Smooth muscle cell (in vitro differentiated cells): Measurements from ENCODE around the gene TOPAZ1. TPM values are rescaled to one million over a fixed set of nuclear protein-coding genes. Genes with fewer than 3 reads are reported as not detected.
A peak's percentile ranks its signal among the peaks of the same experiment; 100 is the strongest.
"Not testable (repeated sequence)": the region's sequence is repeated elsewhere in the genome, so short reads cannot be mapped to it uniquely, and the experiment has no call there.

Source experiments
- DNase-seq: peaks from one replicate; lab custom pipeline; 2025; ENCODE audit not compliant: unreplicated experiment; lab: John Stamatoyannopoulos, UW
- H2AFZ ChIP-seq: fragments of 200-600 bp; sonication (generic); 2 replicates; pipeline ENCODE4 v1.6.0; 2016; ENCODE audit warnings: antibody characterized with exemption, low read depth, mild to moderate bottlenecking
- H3F3A ChIP-seq: fragments of 200-600 bp; sonication (generic); 2 replicates; pipeline ENCODE4 v1.6.0; 2017; ENCODE audit warnings: antibody characterized with exemption, low read depth
- H3K27ac ChIP-seq: fragments of 200-600 bp; sonication (generic); 2 replicates; pipeline ENCODE4 v1.5.1; 2016; ENCODE audit warnings: low read depth, mild to moderate bottlenecking
- H3K27me3 ChIP-seq: fragments of 200-600 bp; sonication (generic); 2 replicates; pipeline ENCODE4 v1.6.1; 2016; ENCODE audit warnings: low read depth, mild to moderate bottlenecking
- H3K36me3 ChIP-seq: fragments of 200-600 bp; sonication (generic); 2 replicates; pipeline ENCODE4 v1.5.1; 2016; ENCODE audit warnings: low read depth
- H3K4me1 ChIP-seq: fragments of 200-600 bp; sonication (generic); 2 replicates; pipeline ENCODE4 v1.5.1; 2016; ENCODE audit warnings: low read depth
- H3K4me2 ChIP-seq: fragments of 200-600 bp; sonication (generic); 2 replicates; pipeline ENCODE4 v1.6.0; 2016; ENCODE audit warnings: mild to moderate bottlenecking
- H3K4me3 ChIP-seq: fragments of 200-600 bp; sonication (generic); 2 replicates; pipeline ENCODE4 v1.5.1; 2016; ENCODE audit warnings: mild to moderate bottlenecking
- H3K79me2 ChIP-seq: fragments of 200-600 bp; sonication (generic); 2 replicates; pipeline ENCODE4 v1.6.0; 2016; ENCODE audit warnings: low read depth, mild to moderate bottlenecking
- H3K9ac ChIP-seq: fragments of 200-600 bp; sonication (generic); 2 replicates; pipeline ENCODE4 v1.6.0; 2016; ENCODE audit warnings: low read depth
- H3K9me3 ChIP-seq: fragments of 200-600 bp; sonication (generic); replicated peaks from 2 replicates; pipeline ENCODE4 v1.5.1; 2016; ENCODE audit warnings: low read depth
- H4K20me1 ChIP-seq: fragments of 200-600 bp; sonication (generic); 2 replicates; pipeline ENCODE4 v1.6.0; 2016; ENCODE audit warnings: low read depth
- CTCF ChIP-seq: fragments of 200-600 bp; sonication (generic); IDR thresholded peaks from 2 replicates; pipeline ENCODE4 v1.5.1; 2017; ENCODE audit warnings: borderline replicate concordance, mild to moderate bottlenecking, antibody characterized with exemption; ENCODE audit not compliant: insufficient read depth, poor library complexity, severe bottlenecking
- WGBS: methylation state at CpG from one replicate; pipeline ENCODE4 v1.1.7; 2016; ENCODE audit warnings: low lambda C conversion rate; 5-methylcytosine and 5-hydroxymethylcytosine counted together
- polyA plus RNA-seq: library from polyadenylated mRNA; unstranded; fragments of >200 nt; fragmentation: Nextera tagmentation; extraction: Ambion mirVana; gene quantifications from 2 replicates; pipeline ENCODE4 v1.2.1, GENCODE V29; 2016
- total RNA-seq: library from RNA; depleted of rRNA; stranded (reverse); fragments of >200 nt; gene quantifications from 2 replicates; pipeline ENCODE4 v1.2.3, GENCODE V29; 2014

The TOPAZ1 gene
- total and polyA plus RNA-seq, 2 experiments from 2014 or later: not detected

GRCh38 chr3:44340058-44340395, 98.3 kb downstream of the TOPAZ1 start:
- H3K4me3 ChIP-seq: peak overlapping the region; percentile 71
- H3K4me1 ChIP-seq: peaks cover 14% of the 10 kb centered on the region
- no peaks in the 10 kb centered on the region for H4K20me1 ChIP-seq
- no peaks in the 10 kb centered on the region for H3K27me3 ChIP-seq
- peak overlapping the region; percentile 92 for H3K4me2 ChIP-seq
- H3K9me3 ChIP-seq: no peaks in the 10 kb centered on the region
- H3K36me3 ChIP-seq: no peaks in the 10 kb centered on the region
- no peaks in the 10 kb centered on the region for H3F3A ChIP-seq
- no peak overlapping the region for H3K9ac ChIP-seq
- H3K79me2 ChIP-seq: peaks cover 37% of the 10 kb centered on the region
- peak overlapping the region; percentile 90 for H2AFZ ChIP-seq
- DNase-seq: no peak
- 89% methylated on average over 3 of the region's 3 CpGs for WGBS
- no peak overlapping the region for H3K27ac ChIP-seq
- TF ChIP-seq CTCF: no peak

GRCh38 chr3:44342176-44342790, 100.6 kb downstream of the TOPAZ1 start:
- H4K20me1 ChIP-seq: no peaks in the 10 kb centered on the region
- no peaks in the 10 kb centered on the region for H3F3A ChIP-seq
- TF ChIP-seq CTCF: no peak
- WGBS: 53% methylated on average over 1 of the region's 1 CpG
- no peak overlapping the region for H2AFZ ChIP-seq
- no peak overlapping the region for H3K9ac ChIP-seq
- no peaks in the 10 kb centered on the region for H3K9me3 ChIP-seq
- DNase-seq: no peak
- H3K27me3 ChIP-seq: no peaks in the 10 kb centered on the region
- peak overlapping the region; percentile 13 for H3K27ac ChIP-seq
- peaks cover 37% of the 10 kb centered on the region for H3K79me2 ChIP-seq
- peaks cover 14% of the 10 kb centered on the region for H3K4me1 ChIP-seq
- H3K4me2 ChIP-seq: no peak overlapping the region
- H3K4me3 ChIP-seq: no peak overlapping the region
- no peaks in the 10 kb centered on the region for H3K36me3 ChIP-seq

- H4K20me1 ChIP-seq: no peaks in the 10 kb centered on the region
- no peaks in the 10 kb centered on the region for H3K27me3 ChIP-seq
- no peaks in the 10 kb centered on the region for H3K9me3 ChIP-seq
- H3K4me3 ChIP-seq: no peak overlapping the region
- no peak overlapping the region for H3K4me2 ChIP-seq
- H3K4me1 ChIP-seq: peaks cover 14% of the 10 kb centered on the region
- no peaks in the 10 kb centered on the region for H3K36me3 ChIP-seq
- DNase-seq: no peak
- no peak overlapping the region for H2AFZ ChIP-seq
- no peaks in the 10 kb centered on the region for H3F3A ChIP-seq
- H3K79me2 ChIP-seq: peaks cover 37% of the 10 kb centered on the region
- TF ChIP-seq CTCF: no peak
- H3K27ac ChIP-seq: no peak overlapping the region
- no peak overlapping the region for H3K9ac ChIP-seq
Measured at GRCh38 chr3:44343421-44343820, 101.7 kb downstream of the TOPAZ1 start.

- WGBS: 87% methylated on average over 6 of the region's 6 CpGs
- not testable (repeated sequence) for H3F3A ChIP-seq
Measured at GRCh38 chr3:44346590-44346989, 104.9 kb downstream of the TOPAZ1 start.

More at GRCh38 chr3:44346590-44346989, 104.9 kb downstream of the TOPAZ1 start:
- H3K36me3 ChIP-seq, H3K27ac ChIP-seq, H3K4me2 ChIP-seq, H3K4me1 ChIP-seq, H3K9ac ChIP-seq, H3K4me3 ChIP-seq, H2AFZ ChIP-seq, H3K9me3 ChIP-seq, DNase-seq, H3K27me3 ChIP-seq: not testable (repeated sequence)
- Histone ChIP-seq H4K20me1 (peaks cover 19% of the 10 kb centered on the region), H3K79me2 (peaks cover 14% of the 10 kb centered on the region)
